Measurements from ENCODE around the gene SLC38A9.

The SLC38A9 gene

DNA sequence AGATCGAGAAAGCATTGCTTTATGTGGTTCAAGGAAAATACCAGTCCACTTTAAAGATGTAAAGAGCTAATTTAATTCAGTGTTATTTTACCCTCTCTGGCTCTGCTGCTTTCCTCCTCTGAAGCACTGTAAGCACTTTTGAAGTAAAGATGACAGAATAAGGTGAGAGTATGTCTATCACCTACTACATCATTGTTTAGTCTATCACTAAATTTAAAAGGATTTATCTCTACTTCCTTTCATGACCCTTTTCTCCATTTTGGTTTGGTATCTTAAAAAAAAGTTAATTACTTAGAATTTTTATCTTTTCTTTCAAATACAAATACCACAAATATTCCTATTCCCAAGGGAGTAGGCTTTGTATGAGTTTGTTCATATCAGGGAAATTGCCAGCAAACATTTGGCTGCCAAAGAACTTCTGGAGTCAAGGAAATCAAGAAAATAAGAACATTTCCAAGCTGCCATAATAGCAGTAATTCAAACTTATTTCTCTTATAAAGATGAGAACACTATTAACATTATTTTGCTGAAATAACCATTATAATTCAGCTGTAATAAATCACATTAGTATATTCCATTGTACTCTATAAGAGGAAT lies 77.8 kb downstream of the SLC38A9 start:
- TF ChIP-seq, protein P1, sequence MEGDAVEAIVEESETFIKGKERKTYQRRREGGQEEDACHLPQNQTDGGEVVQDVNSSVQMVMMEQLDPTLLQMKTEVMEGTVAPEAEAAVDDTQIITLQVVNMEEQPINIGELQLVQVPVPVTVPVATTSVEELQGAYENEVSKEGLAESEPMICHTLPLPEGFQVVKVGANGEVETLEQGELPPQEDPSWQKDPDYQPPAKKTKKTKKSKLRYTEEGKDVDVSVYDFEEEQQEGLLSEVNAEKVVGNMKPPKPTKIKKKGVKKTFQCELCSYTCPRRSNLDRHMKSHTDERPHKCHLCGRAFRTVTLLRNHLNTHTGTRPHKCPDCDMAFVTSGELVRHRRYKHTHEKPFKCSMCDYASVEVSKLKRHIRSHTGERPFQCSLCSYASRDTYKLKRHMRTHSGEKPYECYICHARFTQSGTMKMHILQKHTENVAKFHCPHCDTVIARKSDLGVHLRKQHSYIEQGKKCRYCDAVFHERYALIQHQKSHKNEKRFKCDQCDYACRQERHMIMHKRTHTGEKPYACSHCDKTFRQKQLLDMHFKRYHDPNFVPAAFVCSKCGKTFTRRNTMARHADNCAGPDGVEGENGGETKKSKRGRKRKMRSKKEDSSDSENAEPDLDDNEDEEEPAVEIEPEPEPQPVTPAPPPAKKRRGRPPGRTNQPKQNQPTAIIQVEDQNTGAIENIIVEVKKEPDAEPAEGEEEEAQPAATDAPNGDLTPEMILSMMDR (conservative IDR thresholded peaks at IDR 0.05): no peak
- peak overlapping the region; percentile 78 for H3K27ac ChIP-seq

- TF ChIP-seq, protein P1 (conservative IDR thresholded peaks at IDR 0.05): no peak
- H3K27ac ChIP-seq: peak overlapping the region; percentile 78
Observed at GRCh38 chr5:55633574-55634208, 78.4 kb downstream of the SLC38A9 start.

DNA sequence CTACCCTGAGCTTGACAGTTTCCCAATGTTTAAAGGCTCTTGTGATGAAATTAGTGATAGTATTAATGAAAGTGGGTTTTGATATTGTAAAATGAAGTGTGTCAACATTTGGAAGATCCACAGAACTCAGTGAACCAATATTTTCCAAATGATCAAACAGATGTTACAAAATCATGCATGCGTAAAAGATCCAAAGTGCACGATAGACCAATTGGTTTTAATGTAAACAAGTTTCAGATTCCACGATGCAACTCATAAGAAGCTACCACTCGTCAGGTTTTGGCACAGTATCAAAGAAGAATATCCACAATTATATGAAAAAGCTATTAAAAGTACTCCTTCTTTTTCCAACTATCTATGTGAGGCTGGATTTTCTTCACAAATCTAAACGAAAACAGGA lies 82.3 kb downstream of the SLC38A9 start:
- H3K27ac ChIP-seq: 0 out of 2 replicates have a peak overlapping the region, but pooled peaks have one; percentile 8
- TF ChIP-seq, protein P1 (conservative IDR thresholded peaks at IDR 0.05): no peak

- TF ChIP-seq, protein P1 (conservative IDR thresholded peaks at IDR 0.05): no peak
- H3K27ac ChIP-seq: no peak overlapping the region
Observed at GRCh38 chr5:55626790-55627189, 85.3 kb downstream of the SLC38A9 start.

- H3K27ac ChIP-seq: no peak overlapping the region
- TF ChIP-seq, protein P1 (conservative IDR thresholded peaks at IDR 0.05): no peak
Observed at GRCh38 chr5:55625913-55626312, 86.2 kb downstream of the SLC38A9 start.

GRCh38 chr5:55625589-55625909 lies 86.6 kb downstream of the SLC38A9 start:
- H3K27ac ChIP-seq: no peak overlapping the region
- TF ChIP-seq, protein P1 (conservative IDR thresholded peaks at IDR 0.05): no peak

DNA sequence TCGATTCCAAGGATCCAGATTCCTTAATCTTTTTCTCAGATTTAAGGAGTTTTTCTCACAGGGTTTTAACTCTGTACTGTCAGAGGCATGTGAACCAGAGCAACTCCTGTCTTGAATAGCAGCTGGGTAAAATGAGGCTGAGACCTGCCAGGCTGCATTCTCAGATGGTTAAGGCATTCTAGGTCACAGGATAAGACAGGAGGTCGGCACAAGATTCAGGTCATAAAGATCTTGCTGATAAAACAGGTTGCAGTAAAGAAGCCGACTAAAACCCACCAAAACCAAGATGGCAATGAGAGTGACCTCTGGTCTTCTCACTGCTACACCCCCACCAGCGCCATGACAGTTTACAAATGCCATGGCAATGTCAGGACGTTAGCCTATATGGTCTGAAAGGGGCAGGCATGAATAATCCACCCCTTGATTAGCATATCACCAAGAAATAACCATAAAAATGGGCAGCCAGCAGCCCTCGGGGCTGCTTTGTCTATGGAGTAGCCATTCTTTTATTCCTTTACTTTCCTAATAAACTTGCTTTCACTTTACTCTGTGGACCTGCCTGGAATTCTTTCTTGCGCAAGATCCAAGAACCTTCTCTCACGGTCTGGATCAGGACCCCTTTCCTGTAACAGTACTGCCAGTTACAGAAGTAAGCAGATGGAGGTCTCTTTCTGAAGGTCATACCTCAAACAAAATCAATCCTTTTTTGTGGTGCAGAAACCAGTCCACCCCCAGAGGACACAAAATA lies 87.1 kb downstream of the SLC38A9 start:
- H3K27ac ChIP-seq: no peak overlapping the region
- TF ChIP-seq, protein P1 (conservative IDR thresholded peaks at IDR 0.05): no peak
